Activated gamma-delta T cell treated with Interleukin-2 at 50 U/mL for 16 hours (primary cell): ENCODE data around the gene MAP4.
"Not testable (repeated sequence)": the region's sequence is repeated elsewhere in the genome, so short reads cannot be mapped to it uniquely, and the experiment has no call there.

Source experiments
- DNase-seq: peaks from one replicate; pipeline ENCODE4 v3.0.0-alpha.2; 2020

Gene MAP4

DNA sequence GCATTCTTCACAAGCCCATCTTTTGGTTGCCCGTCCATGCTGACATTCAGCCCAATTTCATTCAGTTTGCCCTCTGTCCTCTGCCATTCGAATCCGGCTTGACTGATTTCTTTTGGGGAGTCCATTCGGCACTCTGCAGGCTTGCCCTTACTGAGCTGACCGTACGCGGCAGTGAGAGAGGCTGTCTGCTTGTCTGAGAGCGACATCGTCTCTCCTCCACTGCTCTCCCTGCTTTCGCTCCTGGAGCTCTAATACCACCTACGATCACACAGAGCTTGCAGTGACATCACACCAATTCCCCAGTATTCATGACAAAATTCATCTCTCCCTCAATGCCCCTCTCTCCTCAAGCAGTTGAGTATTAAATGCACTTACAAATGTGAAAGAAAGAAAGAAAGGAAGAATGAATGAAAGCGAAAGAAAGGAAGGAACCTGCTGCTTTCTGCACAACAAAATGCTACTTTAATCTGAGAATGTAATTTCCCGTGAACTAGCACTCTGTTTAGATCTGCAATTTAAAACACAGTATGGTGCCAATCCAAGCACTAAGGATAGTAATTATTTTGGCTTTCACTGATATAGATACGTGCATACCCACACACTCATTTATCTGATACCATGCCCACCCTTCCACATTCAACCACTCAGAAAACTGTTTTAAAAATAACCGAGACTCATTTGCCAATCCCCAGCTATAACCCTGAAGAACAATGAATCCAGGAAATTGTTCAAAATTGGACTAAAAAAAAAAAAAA, 123.8 kb downstream of the MAP4 start:
- no peak for DNase-seq

DNA sequence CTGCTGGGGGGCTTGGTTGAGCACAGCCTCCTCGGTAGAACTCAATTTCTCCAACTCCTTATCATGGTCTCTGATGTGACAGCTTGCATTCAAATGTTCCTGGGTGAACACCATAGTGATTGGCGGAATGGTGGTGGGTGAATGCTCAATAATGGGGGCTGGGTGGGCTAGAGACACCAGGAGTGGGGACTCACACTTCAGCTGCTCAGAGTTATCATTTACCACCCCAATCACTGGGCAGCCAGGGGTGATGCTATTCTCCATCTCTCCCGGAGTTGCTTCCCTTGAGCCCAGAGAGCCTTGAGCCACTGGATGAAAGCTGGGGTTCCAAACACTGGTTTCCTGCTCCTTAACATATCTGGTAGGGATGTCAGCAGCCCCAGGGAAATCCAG, 124.6 kb downstream of the MAP4 start:
- DNase-seq: no peak

- no peak for DNase-seq
Measured at GRCh38 chr3:47890828-47891612, 125.2 kb downstream of the MAP4 start.

DNA sequence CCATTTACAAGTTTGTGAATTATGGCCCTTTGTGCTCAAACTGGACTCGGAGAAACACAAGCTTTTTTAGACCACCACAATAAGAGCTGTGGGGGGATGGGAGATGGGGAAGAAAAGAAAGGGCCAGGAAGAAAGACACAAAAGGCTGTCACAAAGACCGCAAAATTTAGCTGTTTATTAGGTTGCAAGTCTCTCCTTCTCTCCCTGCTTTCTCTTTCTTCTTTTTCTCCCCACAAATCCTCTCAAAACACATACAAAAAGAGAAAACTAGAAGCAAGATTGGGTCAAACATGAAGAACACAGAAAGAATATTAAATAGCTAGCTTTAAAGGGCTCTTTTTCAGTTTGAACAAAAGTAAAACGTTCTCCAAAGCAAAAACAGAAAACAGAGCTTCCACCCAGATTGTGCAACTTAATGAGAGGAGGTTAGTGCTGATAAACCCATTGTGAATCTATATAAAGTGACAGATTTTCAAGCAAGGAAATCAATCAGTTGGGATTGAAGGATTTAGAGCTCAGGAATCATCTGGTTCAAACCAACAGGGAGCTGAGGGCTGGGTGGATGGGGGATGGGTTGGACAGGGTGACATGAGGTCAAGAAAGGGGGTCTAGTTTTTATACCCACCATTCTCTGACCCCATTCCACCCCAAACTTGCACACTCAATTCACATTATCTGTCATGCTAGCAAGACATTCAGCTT, 125.9 kb downstream of the MAP4 start:
- no peak for DNase-seq

- DNase-seq: no peak
Measured at GRCh38 chr3:47888986-47889757, 127.0 kb downstream of the MAP4 start.

DNA sequence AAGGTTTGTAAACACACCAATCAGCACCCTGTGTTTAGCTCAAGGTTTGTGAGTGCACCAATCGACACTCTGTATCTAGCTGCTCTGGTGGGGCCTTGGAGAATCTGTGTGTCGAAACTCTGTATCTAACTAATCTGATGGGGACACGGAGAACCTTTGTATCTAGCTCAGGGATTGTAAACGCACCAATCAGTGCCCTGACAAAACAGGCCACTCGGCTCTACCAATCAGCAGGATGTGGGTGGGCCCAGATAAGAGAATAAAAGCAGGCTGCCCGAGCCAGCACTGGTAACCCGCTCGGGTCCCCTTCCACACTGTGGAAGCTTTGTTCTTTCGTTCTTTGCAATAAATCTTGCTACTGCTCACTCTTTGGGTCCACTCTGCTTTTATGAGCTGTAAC, 128.2 kb downstream of the MAP4 start:
- not testable (repeated sequence) for DNase-seq

DNA sequence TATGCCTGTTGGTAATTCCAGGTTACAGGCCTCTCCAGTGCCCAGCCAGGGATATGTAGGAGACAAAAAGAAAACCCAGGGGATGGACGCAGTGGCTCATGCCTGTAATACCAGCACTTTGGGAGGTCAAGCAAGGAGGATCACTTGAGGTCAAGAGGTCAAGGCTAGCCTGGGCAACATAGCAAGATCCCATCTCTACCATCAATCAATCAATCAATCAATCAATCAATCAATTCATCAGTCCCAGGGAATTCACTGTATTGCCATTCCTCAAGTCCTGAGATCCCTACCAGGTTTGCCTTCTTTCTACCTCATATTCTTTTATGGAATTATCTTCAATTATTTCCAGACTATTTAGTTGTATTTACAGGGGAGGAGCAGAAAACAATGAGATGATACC, 131.0 kb downstream of the MAP4 start:
- DNase-seq: no peak

GRCh38 chr3:47884603-47885002, 131.6 kb downstream of the MAP4 start:
- no peak for DNase-seq

GRCh38 chr3:47882338-47882737, 133.9 kb downstream of the MAP4 start:
- DNase-seq: no peak

DNA sequence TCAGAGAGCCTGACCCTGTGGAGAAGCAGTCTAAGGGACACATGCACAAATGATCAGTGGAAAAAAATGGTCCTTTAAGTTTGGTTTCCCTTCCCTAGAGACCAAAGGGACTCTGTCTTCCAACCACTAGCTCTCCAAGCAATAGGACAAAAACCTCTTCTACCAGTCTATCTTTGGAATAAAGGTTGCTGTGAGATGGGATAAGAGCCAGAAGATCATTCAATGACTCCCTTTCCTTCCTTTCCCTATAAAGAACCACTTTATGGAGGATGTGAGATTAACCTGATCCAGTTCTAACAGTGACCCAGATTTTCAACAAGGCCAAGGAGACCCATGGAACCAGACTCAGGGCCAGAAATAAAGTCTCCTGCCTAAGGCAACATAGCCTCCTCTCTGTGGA, 138.5 kb downstream of the MAP4 start:
- DNase-seq: no peak

GRCh38 chr3:47877290-47877689, 138.9 kb downstream of the MAP4 start:
- DNase-seq: no peak

- no peak for DNase-seq
Measured at GRCh38 chr3:47874913-47875312, 141.3 kb downstream of the MAP4 start.

DNA sequence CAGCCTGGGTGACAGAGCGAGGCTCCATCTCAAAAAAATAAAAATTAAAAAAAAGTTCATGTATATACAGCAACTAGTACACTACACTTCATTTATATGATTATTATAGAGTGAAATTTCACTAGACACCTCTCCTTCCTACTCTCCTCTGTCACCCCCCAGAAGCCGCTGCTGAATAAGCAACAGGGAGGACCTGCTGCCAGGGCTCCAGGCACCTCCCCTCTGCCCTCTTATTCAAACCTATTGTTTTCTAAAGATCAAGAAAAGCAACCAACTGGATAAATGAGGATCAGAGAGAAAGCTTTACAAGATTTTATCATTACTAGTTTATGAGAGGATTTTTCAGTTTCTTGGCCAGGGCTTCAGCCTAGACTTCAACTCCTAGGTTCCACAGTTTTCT, 141.8 kb downstream of the MAP4 start:
- no peak for DNase-seq

GRCh38 chr3:47872916-47873315, 143.3 kb downstream of the MAP4 start:
- no peak for DNase-seq

GRCh38 chr3:47871389-47871788, 144.8 kb downstream of the MAP4 start:
- no peak for DNase-seq

DNA sequence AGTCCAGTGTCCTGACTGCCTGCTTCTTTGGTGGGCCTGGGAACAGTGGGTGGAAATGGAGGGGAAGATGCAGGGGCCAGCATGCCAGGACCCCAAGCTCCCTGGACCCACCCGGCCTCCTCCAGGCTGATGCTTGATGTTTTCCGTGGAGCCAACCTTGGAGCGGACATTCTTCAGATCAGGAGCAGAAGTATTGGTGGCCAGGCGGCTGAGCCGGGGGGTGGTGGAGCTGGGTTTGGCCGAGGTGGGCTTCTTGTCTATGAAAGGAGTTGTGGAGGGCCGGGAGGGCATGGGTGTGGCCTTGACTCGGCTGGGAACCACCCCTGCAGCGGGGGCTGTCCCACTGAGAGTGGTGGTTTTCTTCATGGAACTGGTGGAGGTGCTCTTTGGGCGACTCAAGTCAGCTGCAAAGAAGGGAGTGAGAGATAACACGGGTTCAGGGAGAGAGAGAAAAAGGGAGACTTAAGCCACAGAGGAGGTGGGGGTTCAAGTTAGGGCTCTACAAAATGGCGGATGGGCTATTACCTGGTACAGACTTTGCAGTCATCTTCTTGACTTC, 145.4 kb downstream of the MAP4 start:
- DNase-seq: no peak

- no peak for DNase-seq
Measured at GRCh38 chr3:47870156-47870555, 146.1 kb downstream of the MAP4 start.

GRCh38 chr3:47868306-47868705, 147.9 kb downstream of the MAP4 start:
- no peak for DNase-seq

- no peak for DNase-seq
Measured at GRCh38 chr3:47867451-47868044, 148.7 kb downstream of the MAP4 start.

DNA sequence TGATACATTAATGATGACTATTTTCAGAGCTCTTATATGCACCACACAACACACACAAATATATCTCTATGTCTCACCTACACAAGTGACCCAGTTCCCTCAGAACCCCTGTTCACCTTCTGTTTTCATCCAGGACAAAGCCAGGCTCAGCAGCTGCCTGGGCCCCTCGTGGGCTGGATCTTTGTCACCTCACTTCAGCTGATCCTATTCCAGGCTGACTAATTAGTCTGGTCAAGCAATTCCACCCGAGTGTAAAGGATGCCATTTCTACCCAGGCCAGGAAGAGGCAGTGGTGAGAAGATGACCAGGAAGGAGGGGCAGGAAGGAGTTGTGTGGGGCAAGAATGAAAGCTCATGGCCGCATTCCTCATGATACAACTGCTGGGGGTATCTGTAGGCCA, 151.0 kb downstream of the MAP4 start:
- no peak for DNase-seq

GRCh38 chr3:47863391-47864128, 152.7 kb downstream of the MAP4 start:
- no peak for DNase-seq
